NCI-H1436 treated with DMSO at 0.1 percent for 48 hours (cell line): ENCODE results near the gene PRDM11.

ENCODE experiments used
- DNase-seq: peaks from one replicate; lab custom pipeline; 2025; lab: John Stamatoyannopoulos, UW

Gene PRDM11

DNA sequence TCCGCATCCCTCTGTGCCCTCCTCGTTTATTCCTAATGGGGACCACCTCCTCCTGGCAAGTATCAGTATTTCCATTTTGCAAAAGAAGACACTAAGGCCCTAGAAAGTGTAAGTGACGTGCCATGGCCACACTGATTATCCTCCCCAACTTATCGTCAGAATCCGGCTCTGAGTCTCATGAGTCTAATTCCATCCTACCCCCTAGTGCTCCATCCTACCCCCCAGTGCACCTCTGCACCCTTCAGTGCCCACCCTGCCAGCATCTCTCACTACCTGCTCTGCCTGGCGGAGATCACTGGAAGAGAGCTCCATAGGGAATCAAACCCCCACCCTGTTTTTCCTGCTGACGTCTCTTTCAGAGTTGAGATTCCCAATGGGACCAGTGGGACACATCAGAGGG, 31.8 kb downstream of the PRDM11 start:
- DNase-seq, result no peak

DNA sequence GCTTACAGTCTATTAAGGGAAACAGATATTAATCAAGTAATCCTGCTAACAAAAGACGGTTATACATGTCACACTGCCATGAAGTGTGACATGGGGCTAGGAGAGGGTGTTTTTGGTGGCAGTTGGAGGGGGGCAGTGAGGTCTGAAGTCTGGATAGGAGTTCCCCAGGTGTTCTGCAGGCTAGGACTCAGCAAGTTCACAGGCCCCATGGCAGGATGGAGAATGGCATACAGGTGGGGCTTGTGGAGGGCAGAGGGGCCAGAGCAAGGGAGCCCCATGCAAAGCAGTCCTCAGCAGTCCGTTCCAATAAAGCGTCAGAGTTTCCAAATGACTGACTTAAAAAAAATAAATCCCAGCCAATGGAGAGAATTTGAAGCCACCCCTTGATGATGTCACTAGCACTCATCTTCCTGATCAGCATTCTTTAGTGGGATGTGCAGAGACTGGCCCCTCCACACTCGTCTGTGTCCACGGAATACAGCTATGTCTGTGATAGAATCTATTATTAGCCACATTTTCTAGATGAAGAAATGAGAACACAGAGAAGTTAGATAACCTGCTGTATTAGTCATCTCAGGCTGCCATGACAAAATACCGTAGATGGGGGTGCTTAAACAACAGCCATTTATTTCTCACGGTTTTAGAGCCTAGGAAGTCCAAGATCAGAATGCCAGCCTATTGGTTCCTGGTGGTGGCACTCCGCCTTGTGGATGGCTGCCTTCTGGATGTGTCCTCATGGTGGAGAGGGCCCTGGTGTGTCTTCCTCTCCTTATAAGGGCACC, 32.6 kb downstream of the PRDM11 start:
- DNase-seq, result no peak

DNA sequence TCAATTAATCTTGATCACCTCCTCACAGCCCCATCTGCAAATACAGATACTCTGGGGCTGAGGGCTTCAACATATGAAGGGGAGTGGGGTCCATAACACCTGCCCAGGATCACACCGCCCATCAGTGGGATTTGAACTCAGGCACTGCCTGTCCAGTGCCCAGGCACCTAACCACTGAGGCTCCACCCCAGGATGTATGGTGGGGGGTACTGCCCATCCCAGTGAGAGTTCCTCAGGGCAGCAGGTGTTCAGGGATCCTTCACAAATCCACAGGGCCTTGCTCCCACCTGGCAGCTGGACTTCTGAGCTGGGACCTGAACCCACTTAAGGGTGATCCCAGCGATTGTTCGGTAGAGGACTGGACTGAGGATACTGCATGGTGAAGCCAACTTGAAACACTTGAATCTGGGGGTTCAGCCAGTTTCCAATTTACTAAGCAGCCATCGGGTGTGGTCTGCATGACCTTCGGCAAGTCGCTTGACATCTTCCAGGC, 33.3 kb downstream of the PRDM11 start:
- DNase-seq, result no peak

DNA sequence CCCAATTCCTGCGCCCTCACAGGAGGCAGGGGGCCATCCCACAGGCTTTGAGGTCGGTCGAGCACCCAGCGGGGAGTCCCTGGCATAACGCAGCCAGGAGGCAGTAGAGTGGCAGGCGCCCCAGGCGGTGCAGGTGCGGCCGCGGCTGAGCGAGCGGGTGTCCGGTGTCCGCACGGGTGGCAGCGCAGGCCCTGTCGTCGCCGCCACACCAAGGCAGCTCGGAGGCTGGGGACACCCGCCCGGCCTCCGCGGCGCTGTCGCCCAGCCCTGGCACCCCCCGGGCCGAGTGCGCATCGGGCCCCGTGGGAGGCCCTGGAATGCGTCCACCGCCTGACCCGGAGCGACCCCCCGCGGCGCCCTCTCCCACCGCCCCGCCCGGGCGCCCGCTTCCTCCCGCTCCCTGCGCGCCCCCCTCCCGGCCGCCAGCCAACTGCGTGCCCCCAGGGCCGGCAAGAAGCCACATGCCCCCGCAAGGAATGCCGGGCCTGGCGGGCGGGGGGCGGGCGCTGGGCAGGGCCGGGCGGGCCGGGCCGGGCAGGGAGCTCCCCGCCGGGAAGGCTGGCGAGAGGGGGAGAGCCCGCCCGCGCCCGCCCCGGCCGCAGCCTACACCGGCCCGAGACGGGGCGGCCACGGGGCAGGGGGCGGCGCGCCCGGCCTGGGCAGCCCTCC, 33.9 kb downstream of the PRDM11 start:
- no peak for DNase-seq

DNA sequence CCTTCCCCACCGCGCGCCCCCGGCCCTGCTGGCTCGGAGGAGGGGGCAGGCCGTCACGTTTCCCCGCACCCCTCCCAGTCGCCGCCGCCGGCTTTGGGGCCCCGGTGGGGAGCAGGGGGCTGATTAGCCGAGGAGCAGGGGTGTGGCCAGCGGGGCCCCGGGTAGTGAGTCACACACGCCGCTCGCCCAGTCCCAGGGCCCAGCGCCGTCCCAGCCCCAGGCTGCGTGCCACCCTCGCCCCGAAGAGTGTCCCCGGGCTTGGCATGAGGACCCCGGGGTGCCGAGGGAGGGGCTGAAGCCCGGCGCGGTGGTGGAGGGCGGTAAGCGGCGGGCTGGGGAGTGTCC, 34.4 kb downstream of the PRDM11 start:
- no peak for DNase-seq

DNA sequence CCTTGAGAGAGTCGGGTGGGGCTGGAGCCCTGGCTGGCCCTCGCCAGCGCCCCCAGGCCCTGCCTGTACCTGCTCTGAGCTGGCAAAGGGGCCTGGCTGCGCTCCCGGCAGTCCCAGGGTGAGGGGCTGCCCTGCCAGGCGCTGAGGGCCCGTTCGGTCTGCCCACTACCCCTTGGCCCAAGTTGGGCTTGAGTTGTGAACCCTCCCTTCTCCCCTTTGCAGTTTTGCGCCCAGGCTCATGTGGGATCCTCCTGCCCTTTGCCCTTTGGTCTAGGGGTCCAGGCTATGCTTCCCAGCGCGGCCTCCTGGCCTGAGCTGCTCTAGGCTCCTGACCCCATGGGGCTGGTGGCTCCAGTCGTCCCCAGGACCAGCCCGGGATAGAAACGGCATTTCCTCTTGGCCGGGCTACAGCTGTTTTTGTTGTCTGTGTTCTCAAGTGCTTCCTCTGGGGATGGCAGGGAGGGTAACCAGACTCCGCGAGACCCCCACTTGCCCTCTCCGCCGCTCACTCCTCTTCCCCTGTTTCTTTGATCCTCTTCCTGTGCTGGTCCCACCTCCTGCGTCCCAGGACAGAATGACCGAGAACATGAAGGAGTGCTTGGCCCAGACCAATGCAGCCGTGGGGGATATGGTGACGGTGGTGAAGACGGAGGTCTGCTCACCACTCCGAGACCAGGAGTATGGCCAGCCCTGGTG, 34.9 kb downstream of the PRDM11 start:
- DNase-seq, result no peak

DNA sequence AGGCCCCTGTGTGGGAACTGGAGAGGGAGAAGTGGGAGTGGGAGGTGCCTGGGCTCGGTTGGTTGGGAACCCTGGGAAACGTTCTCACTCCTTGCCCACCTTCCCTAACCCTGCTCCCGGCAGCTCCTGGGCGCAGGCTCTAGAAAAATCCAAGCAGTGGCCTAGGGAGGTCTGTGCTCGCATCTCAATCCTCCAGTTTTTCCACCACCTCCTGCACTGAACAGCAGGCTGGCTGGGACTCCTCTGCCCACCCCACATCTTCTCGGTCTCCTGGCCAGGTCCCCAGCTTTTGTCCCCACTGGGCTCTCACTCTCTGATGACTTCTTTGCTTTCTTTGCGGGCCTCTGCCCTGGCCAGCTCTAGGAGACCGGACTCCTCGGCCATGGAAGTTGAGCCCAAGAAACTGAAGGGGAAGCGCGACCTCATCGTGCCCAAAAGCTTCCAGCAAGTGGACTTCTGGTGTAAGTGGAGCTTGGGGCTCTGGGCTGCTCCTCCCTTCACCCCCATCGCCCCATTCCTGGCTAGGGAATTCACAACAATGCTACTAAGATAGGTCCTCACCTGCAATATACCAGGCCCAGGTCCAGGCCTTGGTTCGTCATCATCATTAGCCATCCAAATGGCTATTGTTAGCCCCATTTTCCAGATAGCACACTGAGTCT, 35.6 kb downstream of the PRDM11 start:
- no peak for DNase-seq

DNA sequence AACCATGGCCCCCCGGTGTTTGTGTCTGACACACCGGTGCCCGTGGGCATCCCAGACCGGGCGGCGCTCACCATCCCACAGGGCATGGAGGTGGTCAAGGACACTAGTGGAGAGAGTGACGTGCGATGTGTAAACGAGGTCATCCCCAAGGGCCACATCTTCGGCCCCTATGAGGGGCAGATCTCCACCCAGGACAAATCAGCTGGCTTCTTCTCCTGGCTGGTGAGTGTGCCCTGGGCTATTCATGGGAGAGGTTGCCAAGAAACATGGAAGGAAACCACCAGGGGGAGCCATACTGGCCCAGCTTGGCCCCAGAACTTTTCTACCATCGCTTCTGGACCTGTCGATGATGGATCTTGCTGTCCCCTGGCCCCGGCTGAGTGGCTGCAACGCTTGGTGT, 36.5 kb downstream of the PRDM11 start:
- no peak for DNase-seq

DNA sequence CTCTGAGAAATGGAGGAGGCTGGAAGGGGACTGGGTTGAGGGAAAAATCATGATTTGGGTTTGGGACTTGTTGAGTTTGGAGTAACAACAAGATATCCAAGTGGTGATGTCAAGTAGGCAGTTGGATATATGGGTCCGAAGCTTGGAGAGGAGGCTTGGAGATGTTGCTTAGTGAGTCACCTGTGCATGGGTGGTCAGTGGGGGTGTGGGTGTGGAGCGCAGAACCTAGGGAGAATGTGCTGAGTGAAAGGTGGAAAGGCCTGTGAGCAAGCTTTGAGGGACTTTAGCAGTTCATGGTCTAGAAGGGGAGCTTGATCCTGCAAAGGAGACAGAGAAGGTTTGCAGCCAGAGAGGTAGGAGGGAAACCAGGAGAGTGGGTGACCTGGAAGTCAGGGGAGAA, 38.2 kb downstream of the PRDM11 start:
- DNase-seq, result no peak

DNA sequence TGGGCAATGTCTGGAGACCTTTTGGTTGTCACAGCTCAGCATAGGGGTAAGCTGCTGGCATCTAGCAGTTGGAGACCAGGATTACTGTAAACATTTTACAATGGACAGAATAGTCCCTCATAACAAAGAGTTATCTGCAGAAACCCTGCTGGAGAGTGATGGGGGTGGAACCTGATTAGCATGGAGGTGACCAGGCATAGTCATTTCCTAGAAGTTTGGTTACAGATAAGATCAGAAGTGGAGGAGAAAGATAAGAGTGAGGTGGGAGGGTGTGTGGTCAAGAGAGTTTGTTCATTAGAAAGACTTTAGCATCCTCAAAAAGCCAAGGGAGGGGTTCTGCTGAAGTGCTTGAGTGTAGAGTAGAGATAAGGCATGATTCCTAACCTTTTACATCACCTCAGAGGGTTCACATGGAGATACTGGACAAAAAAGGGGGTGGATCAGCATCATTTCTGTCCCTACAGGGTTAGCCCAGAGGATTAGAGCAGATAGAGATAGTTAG, 38.8 kb downstream of the PRDM11 start:
- DNase-seq, result no peak

DNA sequence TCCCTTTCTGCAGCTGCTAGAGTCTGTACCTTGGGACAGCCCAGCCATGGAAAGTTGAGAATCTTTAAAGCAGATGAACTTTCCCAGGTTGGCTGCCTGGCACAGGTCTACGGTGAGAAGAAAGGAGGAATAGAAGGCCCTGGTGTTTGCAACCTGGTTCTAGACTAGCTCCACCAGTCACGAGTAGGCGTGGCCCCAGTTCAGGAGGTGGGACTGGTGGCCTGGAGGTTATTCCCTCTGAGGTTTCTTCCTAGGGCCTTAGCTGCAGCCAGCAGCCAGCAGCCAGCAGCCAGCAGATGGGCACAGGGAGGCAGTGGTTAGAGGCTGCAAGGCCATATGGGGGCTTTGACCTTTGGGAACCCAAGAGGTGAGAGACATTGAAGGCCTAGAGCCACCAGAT, 40.9 kb downstream of the PRDM11 start:
- no peak for DNase-seq

DNA sequence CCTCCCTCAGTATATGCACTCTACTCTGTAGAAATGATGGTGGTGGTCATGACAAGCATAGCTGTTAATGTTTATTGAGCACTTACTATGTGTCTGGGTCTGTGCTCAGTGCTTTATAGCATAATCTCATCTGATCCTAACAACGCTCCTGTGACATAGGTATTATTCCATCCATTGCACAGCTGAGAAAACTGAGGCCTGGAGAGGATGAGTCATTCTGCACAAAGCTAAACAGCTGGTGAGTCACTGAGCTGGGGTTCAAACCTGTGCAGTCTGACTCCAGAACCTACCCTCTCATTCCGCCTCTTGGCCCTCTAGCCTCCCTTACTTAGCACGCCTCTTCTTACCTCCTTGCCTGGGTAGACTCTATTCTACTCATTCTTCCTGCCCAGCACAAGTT, 41.7 kb downstream of the PRDM11 start:
- no peak for DNase-seq

DNA sequence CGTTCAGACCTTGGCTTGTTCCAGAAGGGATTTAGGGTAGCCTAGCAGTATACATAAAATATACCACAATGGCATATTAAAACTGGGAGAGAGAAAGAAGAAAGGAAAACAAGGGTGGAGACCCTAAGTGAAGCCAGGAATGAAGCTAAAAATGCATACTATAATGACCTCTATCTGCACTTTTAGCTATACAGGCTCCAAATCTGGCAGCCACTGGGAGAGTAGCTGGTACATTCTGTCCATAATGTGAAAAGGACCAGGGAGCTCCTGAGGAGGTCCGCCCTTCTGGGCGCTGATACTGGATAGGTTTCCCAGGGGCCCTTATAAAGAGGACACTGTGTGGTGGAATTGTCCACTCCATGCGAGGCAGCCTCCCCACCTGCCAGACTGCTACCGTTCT, 42.8 kb downstream of the PRDM11 start:
- DNase-seq, result no peak

DNA sequence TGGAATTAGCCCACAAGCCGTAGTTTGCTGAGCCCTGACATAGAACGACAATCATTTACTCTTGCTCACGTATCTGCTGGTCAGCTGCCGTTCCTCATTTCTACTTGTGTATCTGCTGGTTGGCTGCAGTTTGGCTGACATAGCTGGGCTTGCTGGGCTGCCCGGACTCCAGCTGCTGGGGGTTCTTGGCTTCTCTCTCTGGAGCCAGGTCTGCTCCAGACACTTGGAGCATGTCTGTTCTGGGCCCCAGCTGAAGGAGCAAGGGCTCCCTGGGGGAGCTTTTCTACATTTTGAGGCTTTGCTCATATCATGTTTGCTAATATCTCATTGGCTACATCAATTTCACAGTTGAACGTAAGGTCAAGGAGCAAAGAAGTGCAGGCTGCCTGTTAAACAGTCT, 47.3 kb downstream of the PRDM11 start:
- DNase-seq, result no peak

DNA sequence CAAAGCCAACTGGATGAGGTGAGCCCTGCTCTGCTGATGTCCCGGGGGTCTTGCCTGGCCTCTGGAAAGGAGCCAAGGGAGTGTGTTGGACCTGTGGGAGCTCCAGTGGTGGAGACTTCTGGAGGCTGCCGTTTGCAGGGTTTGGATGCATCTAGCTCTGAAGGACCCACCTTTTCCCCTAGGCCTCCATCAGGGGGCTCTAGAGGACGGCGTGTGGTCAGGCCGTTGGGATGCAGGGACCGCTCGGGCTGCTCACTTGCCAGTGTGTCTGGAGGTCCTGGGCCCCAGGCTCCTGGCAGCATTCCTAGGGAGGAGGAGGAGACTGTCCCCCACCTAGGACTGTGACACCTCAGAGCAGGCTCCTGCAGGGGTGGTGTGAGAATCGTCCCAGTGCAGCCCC, 58.3 kb downstream of the PRDM11 start:
- DNase-seq, result no peak

DNA sequence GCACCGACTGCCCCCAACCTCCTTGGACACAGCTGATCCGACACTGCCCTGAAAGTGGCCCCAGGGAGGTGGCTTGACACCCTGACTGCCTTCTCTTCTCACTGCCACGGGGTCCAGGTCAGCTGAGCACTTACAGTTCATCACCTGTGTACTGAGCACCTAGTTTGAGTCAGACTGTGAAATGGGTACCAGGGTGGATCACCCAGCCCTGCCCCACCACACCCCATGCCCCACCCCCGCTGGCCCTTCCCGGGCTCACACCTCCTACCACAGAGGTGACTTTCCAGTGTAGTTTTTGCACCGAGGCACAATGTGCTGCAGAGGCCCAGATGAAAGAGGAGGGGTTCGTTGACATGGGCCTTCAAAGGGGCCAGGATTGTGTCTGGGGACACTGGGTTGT, 59.5 kb downstream of the PRDM11 start:
- no peak for DNase-seq

DNA sequence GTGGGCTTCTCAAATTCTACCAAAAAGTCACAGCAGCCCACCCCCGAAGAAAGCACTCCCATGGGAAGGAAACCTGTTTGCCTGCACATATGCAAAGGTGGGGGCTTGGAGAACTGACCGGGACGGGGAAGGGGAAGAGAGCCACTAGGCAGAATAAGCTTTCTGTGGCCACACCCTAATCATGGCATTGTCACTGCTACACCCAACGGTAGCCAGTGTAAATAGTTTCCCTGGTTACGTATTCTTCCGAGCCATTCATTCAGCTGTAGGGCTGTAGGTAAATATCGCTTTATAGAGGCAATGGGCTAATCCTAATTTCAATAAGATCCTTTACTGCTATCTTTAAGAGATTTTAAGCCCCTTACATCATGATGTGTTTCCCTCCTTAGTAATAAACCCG, 61.7 kb downstream of the PRDM11 start:
- no peak for DNase-seq

DNA sequence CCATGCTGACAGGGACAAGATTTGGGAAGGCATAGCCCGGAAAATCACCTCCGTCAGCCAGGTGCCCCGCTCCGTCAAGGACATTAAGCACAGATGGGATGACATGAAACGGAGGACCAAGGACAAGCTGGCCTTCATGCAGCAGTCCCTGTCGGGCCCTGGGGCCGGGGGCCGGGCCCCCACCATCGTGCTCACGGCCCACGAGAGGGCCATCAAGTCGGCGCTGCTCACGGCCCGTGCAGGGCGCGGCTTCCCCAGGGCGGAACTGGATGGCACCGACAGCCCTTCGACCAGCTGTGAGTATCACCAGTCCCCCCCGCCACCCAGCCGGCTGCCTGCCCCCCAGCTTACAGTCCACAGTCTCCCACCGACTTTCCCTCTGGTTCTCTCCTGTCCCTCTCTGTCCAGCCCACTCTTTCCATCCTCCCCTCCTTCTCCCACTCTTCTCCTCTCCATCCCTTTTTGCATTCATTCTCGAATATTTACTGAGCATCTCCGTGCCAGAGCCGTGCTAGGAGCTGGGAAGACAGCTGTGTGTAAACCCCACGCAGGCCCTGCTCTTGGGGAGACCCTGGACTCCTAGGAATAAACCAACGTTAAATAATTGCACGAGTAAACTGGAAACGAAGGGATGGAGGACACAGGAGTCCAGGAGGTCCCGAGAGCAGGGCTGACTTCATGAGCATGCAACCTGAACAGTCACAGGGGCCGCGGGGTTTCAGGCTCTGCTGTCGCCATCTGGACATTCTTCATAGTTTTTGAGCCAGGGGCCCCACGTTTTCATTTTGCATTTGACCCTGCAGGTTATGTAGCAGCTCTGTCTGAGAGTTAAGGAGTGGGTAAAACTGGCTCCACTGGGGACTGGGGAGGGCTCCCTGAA, 62.8 kb downstream of the PRDM11 start:
- DNase-seq, result no peak

DNA sequence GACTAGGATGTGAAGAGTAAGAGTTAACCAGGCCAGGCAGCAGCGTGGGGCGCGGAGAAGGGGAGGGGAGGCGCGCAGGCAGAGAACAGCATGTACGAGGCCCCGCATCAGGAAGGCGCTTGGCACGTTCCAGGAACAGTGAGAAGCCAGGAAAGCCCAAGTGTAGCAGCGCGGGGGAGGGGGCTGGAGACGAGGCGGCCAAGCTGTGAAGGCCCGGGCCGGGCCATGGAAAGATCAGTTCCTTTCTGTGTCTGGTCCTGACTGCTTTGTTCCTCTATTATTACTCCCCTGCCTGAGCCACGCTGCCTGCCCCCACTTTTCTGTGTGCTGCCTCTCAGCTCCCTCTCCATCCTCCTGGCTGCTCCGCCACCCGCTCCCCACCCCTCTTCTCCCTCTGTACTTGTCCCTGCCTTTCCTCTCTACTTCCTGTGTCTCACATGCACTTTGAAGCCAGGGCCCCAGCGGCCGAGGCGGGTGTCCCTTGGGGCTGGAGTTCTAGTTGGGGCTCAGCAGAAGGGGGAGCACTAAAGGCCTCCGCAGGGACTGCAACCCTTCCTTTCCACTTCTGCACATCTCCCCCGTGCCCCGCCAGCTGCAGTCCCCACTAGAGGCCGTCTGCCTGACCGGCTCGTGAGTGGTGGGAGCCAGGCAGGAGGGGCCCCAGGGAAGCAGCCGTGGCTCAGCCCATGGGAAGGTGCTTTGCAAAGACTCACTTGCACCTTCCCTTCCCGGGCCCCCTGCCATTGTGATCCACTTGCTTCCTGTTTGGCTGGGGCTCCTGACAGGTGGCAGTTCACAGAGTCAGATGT, 63.7 kb downstream of the PRDM11 start:
- no peak for DNase-seq

DNA sequence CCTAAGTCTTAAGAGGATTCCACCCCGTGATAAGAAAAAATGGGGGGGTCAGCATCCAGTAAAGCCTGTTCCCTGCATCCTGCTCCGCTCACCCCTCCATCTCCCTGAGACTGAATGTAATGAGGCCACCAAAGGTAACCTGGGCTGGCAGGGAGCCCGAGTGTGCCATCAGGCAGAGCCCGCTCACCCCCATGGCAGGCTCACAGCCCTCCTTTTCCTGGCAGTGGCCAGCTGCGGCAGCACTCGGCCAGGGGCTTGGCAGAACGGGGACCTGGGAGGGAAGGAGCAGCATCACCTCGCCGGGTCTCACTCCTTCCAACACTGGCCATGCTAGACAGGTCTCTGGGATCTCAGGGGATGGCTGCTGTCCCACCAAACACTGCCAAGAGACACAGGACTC, 64.4 kb downstream of the PRDM11 start:
- DNase-seq, result no peak

DNA sequence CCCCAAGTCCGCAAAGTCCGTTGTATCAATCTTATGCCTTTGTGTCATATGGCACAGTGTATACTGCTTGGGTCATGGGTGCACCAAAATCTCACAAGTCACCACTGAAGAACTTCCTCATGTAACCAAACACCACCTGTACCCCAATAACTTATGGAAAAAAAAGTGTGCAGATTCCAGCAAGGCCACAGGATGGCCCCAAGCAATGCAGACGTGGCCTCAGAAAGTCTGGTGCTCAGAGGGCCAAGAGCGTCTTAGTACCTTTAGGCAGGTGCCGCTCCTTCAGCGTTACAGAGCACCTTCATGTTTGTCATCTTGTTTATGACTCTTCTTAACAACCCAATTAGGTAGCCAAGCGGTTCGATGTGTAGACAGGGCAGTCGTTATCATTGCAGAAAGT, 65.3 kb downstream of the PRDM11 start:
- no peak for DNase-seq
